HepG2 (cell line): ENCODE data around the gene KIF26B. TPM values are rescaled to one million over a fixed set of nuclear protein-coding genes. Genes with fewer than 3 reads are reported as not detected.
"Not testable (repeated sequence)": the region's sequence is repeated elsewhere in the genome, so short reads cannot be mapped to it uniquely, and the experiment has no call there.

Source experiments
- ATAC-seq: fragments of 200-7000 bp; cut with Tn5 transposase; 3 replicates; pipeline ENCODE4 v1.9.1; 2020; ENCODE audit warnings: mild to moderate bottlenecking, moderate library complexity
- BruUV-seq: library from RNA; stranded (reverse); fragments of 400-500 nt; replicated peaks from 2 replicates; lab custom pipeline; 2021; lab: Mats Ljungman, UMichigan
- CTCF ChIA-PET: fragments of 300-600 bp; formaldehyde crosslinking; extraction: SDS; loops from one replicate; lab custom pipeline; 2021; ENCODE audit warnings: low total read pairs, inconsistent platforms, low intra/inter-chr PET ratio; lab: Yijun Ruan, JAX
- POLR2A ChIA-PET: fragments of 350-600 bp; sonication (Branson Sonifier 250); formaldehyde crosslinking; loops from one replicate; lab custom pipeline; 2020; ENCODE audit warnings: antibody characterized with exemption, inconsistent platforms; lab: Yijun Ruan, JAX
- DNase-seq: peaks from one replicate; pipeline ENCODE4 v3.0.0-alpha.2; 2015; ENCODE audit warnings: low spot score
- FAIRE-seq: peaks from 3 replicates; lab custom pipeline; 2011; peaks lifted over from hg19 to GRCh38; lab: Jason Lieb, UNC
- H2AFZ ChIP-seq: one replicate; pipeline ENCODE4 v1.6.1; 2011; ENCODE audit warnings: low read length, inconsistent platforms
- H3K27ac ChIP-seq: fragments of 300-600 bp; 3 replicates; pipeline ENCODE4 v1.8.0; 2011; ENCODE audit warnings: mixed run types, mild to moderate bottlenecking, mixed read lengths, low read length, inconsistent platforms; ENCODE audit not compliant: insufficient read depth; ENCODE audit errors: extremely low read length
- H3K27me3 ChIP-seq, 2 experiments: fragments of 200-600 bp in 1 of 2; 2 replicates in 1 of 2; 3 replicates in 1 of 2; pipeline versions ENCODE4 v1.6.0 to v1.8.0; 2011; ENCODE audit warnings: low read length in 2 of 2, mild to moderate bottlenecking in 2 of 2, moderate library complexity in 2 of 2, inconsistent platforms in 1 of 2; ENCODE audit not compliant: insufficient read depth in 2 of 2, control insufficient read depth in 1 of 2
- H3K36me3 ChIP-seq, 2 experiments: fragments of 200-600 bp in 1 of 2; replicated peaks in 1 of 2; 2 replicates in 1 of 2; 3 replicates in 1 of 2; pipeline versions ENCODE4 v1.5.1 to v1.8.0; 2011; ENCODE audit warnings: low read length in 2 of 2, inconsistent platforms in 1 of 2; ENCODE audit not compliant: insufficient read depth in 2 of 2, control insufficient read depth in 1 of 2
- H3K4me1 ChIP-seq: 2 replicates; pipeline ENCODE4 v1.5.1; 2012; ENCODE audit warnings: low read length, inconsistent platforms; ENCODE audit not compliant: insufficient read depth
- H3K4me2 ChIP-seq: 2 replicates; pipeline ENCODE4 v1.6.0; 2011; ENCODE audit warnings: low read depth, low read length, inconsistent platforms
- H3K4me3 ChIP-seq, 3 experiments: fragments of 200-600 bp in 1 of 3; sonication (generic), shearing (Covaris generic) in 1 of 3; replicated peaks in 1 of 3; 2 replicates each; pipeline ENCODE4 v1.5.1; 2011 to 2016; ENCODE audit warnings: low read length in 3 of 3, inconsistent platforms in 2 of 3, low read depth in 2 of 3, mild to moderate bottlenecking in 2 of 3, control low read depth in 1 of 3, mixed read lengths in 1 of 3; ENCODE audit not compliant: insufficient read depth in 1 of 3
- H3K79me2 ChIP-seq: one replicate; pipeline ENCODE4 v1.6.1; 2011; ENCODE audit warnings: low read length, inconsistent platforms; ENCODE audit not compliant: insufficient read depth
- H3K9ac ChIP-seq: 2 replicates; pipeline ENCODE4 v1.6.0; 2011; ENCODE audit warnings: mild to moderate bottlenecking, low read depth, low read length, inconsistent platforms; ENCODE audit not compliant: insufficient read depth
- H3K9me3 ChIP-seq: 2 replicates; pipeline ENCODE4 v1.5.1; 2012; ENCODE audit warnings: mild to moderate bottlenecking, low read length
- H4K20me1 ChIP-seq: 2 replicates; pipeline ENCODE4 v1.6.0; 2011; ENCODE audit warnings: inconsistent platforms, mild to moderate bottlenecking, low read length, moderate library complexity; ENCODE audit not compliant: insufficient read depth
- DBP ChIP-seq: sonication (generic); formaldehyde crosslinking; IDR thresholded peaks from 2 replicates; pipeline ENCODE4 v1.4.0; 2020; ENCODE audit warnings: missing genetic modification reagents; ENCODE audit errors: not compliant biosample characterization
- GFI1 ChIP-seq: sonication (generic); formaldehyde crosslinking; IDR thresholded peaks from 2 replicates; pipeline ENCODE4 v1.5.0; 2020; ENCODE audit warnings: missing genetic modification reagents, mild to moderate bottlenecking, borderline replicate concordance
- NFATC3 ChIP-seq: sonication (generic); formaldehyde crosslinking; IDR thresholded peaks from 2 replicates; pipeline ENCODE4 v1.5.1; 2020; ENCODE audit warnings: mild to moderate bottlenecking, missing genetic modification reagents
- RFXAP ChIP-seq: sonication (generic); formaldehyde crosslinking; IDR thresholded peaks from 2 replicates; pipeline ENCODE4 v1.4.0; 2020; ENCODE audit warnings: missing genetic modification reagents, borderline replicate concordance
- STAT5B ChIP-seq: sonication (generic); formaldehyde crosslinking; IDR thresholded peaks from 2 replicates; pipeline ENCODE4 v1.4.0; 2020; ENCODE audit warnings: missing genetic modification reagents
- TARDBP ChIP-seq: sonication (generic); formaldehyde crosslinking; IDR thresholded peaks from 2 replicates; pipeline ENCODE4 v1.8.0; 2022; ENCODE audit warnings: mild to moderate bottlenecking, missing genetic modification reagents
- ZNF138 ChIP-seq: sonication (generic); formaldehyde crosslinking; IDR thresholded peaks from 2 replicates; pipeline ENCODE4 v1.5.0; 2020; ENCODE audit warnings: mild to moderate bottlenecking, low read depth, missing genetic modification reagents
- ZNF547 ChIP-seq: sonication (generic); formaldehyde crosslinking; IDR thresholded peaks from 2 replicates; pipeline ENCODE4 v1.5.1; 2020; ENCODE audit warnings: mild to moderate bottlenecking, missing genetic modification reagents
- ZNF605 ChIP-seq: sonication (generic); formaldehyde crosslinking; IDR thresholded peaks from 2 replicates; pipeline ENCODE4 v1.8.0; 2022; ENCODE audit warnings: mild to moderate bottlenecking, missing genetic modification reagents
- WGBS: methylation state at CpG from one replicate; pipeline ENCODE4 v1.1.6; 2017; ENCODE audit warnings: low lambda C conversion rate; 5-methylcytosine and 5-hydroxymethylcytosine counted together
- in situ Hi-C: cut with HindIII; loops from 2 replicates; pipeline ENCODE4 v1.10.0; 2017; ENCODE audit warnings: low pct_unique_long_range_greater_than_20kb; ENCODE audit not compliant: extremely low pct_ligation_motif_present
- intact Hi-C: fragments of 100-400 bp; cut with micrococcal nuclease; formaldehyde crosslinking; loops from one replicate; pipeline ENCODE4 v1.10.0; 2022; ENCODE audit not compliant: unreplicated experiment
- polyA plus RNA-seq, 8 experiments: library from polyadenylated mRNA; depleted of rRNA in 3 of 8; stranded (reverse) in 7 of 8; unstranded in 1 of 8; fragments of >200 nt; fragmentation: Illumina TruSeq in 4 of 8; extraction: Trizol in 4 of 8; gene quantifications; 2 replicates each; pipeline versions ENCODE4 v1.2.1 to v1.2.3, GENCODE V29; 2011 to 2016; ENCODE audit warnings: low read depth in 4 of 8, missing spikeins in 1 of 8, mixed read lengths in 1 of 8; ENCODE audit not compliant: insufficient read depth in 1 of 8
- total RNA-seq, 5 experiments: library from RNA; depleted of rRNA; stranded (reverse); fragments of >200 nt; fragmentation: Illumina TruSeq; extraction: Trizol; gene quantifications; 2 replicates each; pipeline ENCODE4 v1.2.3, GENCODE V29; 2016; ENCODE audit warnings: low read depth in 1 of 5
- TF ChIP-seq, protein P1 (sequence below): sonication (generic); formaldehyde crosslinking; IDR thresholded peaks from 2 replicates; pipeline ENCODE4 v1.8.0; 2022; ENCODE audit warnings: mild to moderate bottlenecking, missing genetic modification reagents, moderate library complexity

The KIF26B gene
- total and polyA plus RNA-seq, 2 of the 13 experiments (the other 11 are each of a cell fraction or from before 2014, with no cell fraction given): 0.08 to 0.09 TPM

DNA sequence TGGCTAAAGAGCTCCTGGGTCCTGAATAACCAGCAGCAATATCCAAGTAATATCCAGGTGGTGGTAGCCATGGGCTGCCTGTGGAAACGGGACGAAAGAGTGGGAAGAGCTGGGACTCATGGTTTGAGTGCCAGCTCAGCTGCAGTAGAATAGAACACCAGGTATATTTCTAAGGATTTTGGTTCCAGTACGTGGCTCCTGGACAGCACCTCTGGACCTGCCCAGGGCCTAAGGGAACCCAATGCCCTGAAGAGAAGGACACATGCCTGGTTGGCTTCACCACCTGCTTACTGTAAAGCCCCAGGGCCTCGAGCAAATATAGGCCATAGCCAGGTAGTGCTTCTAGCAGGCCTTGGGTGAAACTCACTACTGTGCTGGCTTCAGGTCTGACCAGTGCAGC, 566.7 kb downstream of the KIF26B start:
- in situ Hi-C loops (no loop called here), intact Hi-C loops (no loop called here)
- no peak overlapping the region for H3K27ac ChIP-seq
- no peak overlapping the region for H3K9ac ChIP-seq
- DNase-seq (no peak), FAIRE-seq (no peak), ATAC-seq (no peak)
- no peaks in the 10 kb centered on the region for H3K27me3 ChIP-seq
- H2AFZ ChIP-seq: no peak overlapping the region
- 40% methylated on average over 3 of the region's 4 CpGs for WGBS
- H3K4me1 ChIP-seq: no peaks in the 10 kb centered on the region
- ChIA-PET CTCF (no interaction called here), POLR2A (no interaction called here)
- H3K4me2 ChIP-seq: no peak overlapping the region
- no peaks in the 10 kb centered on the region for H3K9me3 ChIP-seq
- H4K20me1 ChIP-seq: no peaks in the 10 kb centered on the region
- H3K36me3 ChIP-seq: no peaks in the 10 kb centered on the region
- no peaks in the 10 kb centered on the region for H3K79me2 ChIP-seq
- no peak overlapping the region for H3K4me3 ChIP-seq
- BruUV-seq: no TSS peak
- TF ChIP-seq STAT5B: no peak
- no peak for TF ChIP-seq ZNF605
- TF ChIP-seq NFATC3 (CRISPR knock-in tag): no peak
- no peak for TF ChIP-seq GFI1
- TF ChIP-seq TARDBP: no peak
- TF ChIP-seq RFXAP (CRISPR knock-in tag): no peak
- no peak for TF ChIP-seq DBP (CRISPR knock-in tag)
- TF ChIP-seq ZNF138 (CRISPR knock-in tag): no peak
- TF ChIP-seq ZNF547 (CRISPR knock-in tag): no peak
- TF ChIP-seq, protein P1, sequence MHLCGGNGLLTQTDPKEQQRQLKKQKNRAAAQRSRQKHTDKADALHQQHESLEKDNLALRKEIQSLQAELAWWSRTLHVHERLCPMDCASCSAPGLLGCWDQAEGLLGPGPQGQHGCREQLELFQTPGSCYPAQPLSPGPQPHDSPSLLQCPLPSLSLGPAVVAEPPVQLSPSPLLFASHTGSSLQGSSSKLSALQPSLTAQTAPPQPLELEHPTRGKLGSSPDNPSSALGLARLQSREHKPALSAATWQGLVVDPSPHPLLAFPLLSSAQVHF (CRISPR knock-in tag): no peak

DNA sequence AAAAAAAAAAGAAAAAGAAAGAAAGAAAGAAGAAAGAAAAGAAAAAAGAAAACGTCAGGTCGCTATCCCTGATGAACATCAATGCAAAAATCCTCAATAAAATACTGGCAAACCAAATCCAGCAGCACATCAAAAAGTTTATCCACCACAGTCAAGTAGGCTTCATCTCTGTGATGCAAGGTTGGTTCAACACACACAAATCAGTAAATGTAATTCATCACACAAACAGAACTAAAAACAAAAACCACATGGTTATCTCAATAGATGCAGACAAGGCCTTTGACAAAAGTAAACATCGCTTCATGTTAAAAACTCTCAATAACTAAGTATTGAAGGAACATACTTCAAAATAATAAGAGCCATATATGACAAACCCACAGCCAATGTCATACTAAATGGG, 573.2 kb downstream of the KIF26B start:
- H2AFZ ChIP-seq, CTCF ChIA-PET, H3K9ac ChIP-seq, H4K20me1 ChIP-seq, ATAC-seq, H3K36me3 ChIP-seq, POLR2A ChIA-PET, H3K4me3 ChIP-seq, H3K4me1 ChIP-seq, H3K79me2 ChIP-seq, FAIRE-seq, H3K4me2 ChIP-seq, DNase-seq, in situ Hi-C loops, H3K27me3 ChIP-seq, H3K27ac ChIP-seq, BruUV-seq, intact Hi-C loops, H3K9me3 ChIP-seq: not testable (repeated sequence)
- 58% methylated on average over 3 of the region's 3 CpGs for WGBS
